HL-60 (cell line): ENCODE data around the gene EPS8L1.

ENCODE experiments used
- DNase-seq, 2 experiments: peaks; one replicate each; pipeline ENCODE4 v3.0.0-alpha.2; 2010 to 2020; ENCODE audit warnings: low read depth in 1 of 2, low spot score in 1 of 2
- H3K27ac ChIP-seq: fragments of 250-450 bp; sonication (Bioruptor Pico); replicated peaks from 2 replicates; pipeline ENCODE4 v1.5.1; 2020; ENCODE audit warnings: mild to moderate bottlenecking, moderate library complexity
- H3K27me3 ChIP-seq: fragments of 250-450 bp; sonication (Bioruptor Pico); 2 replicates; pipeline ENCODE4 v1.5.1; 2021; ENCODE audit warnings: mild to moderate bottlenecking, moderate library complexity; ENCODE audit not compliant: insufficient read depth, poor library complexity, severe bottlenecking
- H3K4me3 ChIP-seq: replicated peaks from 2 replicates; pipeline ENCODE4 v1.5.1; 2011; ENCODE audit warnings: mild to moderate bottlenecking, control low read depth, low read length; ENCODE audit not compliant: insufficient read depth
- CTCF ChIP-seq: IDR thresholded peaks from one replicate; pipeline ENCODE4 v1.5.1; 2011; ENCODE audit warnings: low read length, control low read depth, inconsistent platforms; ENCODE audit not compliant: insufficient read depth
- GABPA ChIP-seq: IDR thresholded peaks from 2 replicates; pipeline ENCODE4 v1.6.1; 2012; ENCODE audit warnings: low read depth
- POLR2AphosphoS5 ChIP-seq: IDR thresholded peaks from 2 replicates; pipeline ENCODE4 v1.6.1; 2012; ENCODE audit warnings: low read depth
- REST ChIP-seq: IDR thresholded peaks from 2 replicates; pipeline ENCODE4 v1.6.1; 2012; ENCODE audit warnings: low read depth; ENCODE audit not compliant: insufficient replicate concordance
- SPI1 ChIP-seq: IDR thresholded peaks from 2 replicates; pipeline ENCODE4 v1.6.1; 2012; ENCODE audit warnings: low read depth, mild to moderate bottlenecking, borderline replicate concordance

EPS8L1 gene

GRCh38 chr19:55078996-55079395 is 3.3 kb downstream of the EPS8L1 start:
- peaks cover 14% of the 10 kb centered on the region for H3K27me3 ChIP-seq
- no peak overlapping the region for H3K27ac ChIP-seq
- TF ChIP-seq CTCF (no peak), REST (no peak), GABPA (no peak), POLR2AphosphoS5 (no peak), SPI1 (no peak)
- no peak for DNase-seq
- H3K4me3 ChIP-seq: no peak overlapping the region

GRCh38 chr19:55079400-55080038 is 3.9 kb downstream of the EPS8L1 start:
- Histone ChIP-seq H3K27ac (no peak overlapping the region), H3K4me3 (peak overlapping the region; percentile 17; the same call in 1 of the 2 replicates), H3K27me3 (peaks cover 14% of the 10 kb centered on the region)
- DNase-seq: no peak
- TF ChIP-seq CTCF: no peak
- no peak for TF ChIP-seq GABPA
- TF ChIP-seq REST: no peak

- peak overlapping the region; percentile 60 for H3K27ac ChIP-seq
- H3K4me3 ChIP-seq: peak overlapping the region; percentile 80
- H3K27me3 ChIP-seq: peaks cover 14% of the 10 kb centered on the region
- DNase-seq: peak; percentile 86 to 89
- no peak for TF ChIP-seq GABPA
- peak; percentile 21; the same call in 1 of the 2 replicates for TF ChIP-seq POLR2AphosphoS5
- TF ChIP-seq SPI1: peak; percentile 42; the same call in 1 of the 2 replicates
- no peak for TF ChIP-seq REST
These were observed 4.7 kb downstream of the EPS8L1 start for GRCh38 chr19:55080121-55080967.
